HepG2 (cell line): ENCODE results near the gene CEP89. TPM values are rescaled to one million over a fixed set of nuclear protein-coding genes. Genes with fewer than 3 reads are reported as not detected.
A peak's percentile ranks its signal among the peaks of the same experiment; 100 is the strongest.

Experiments used
- AHDC1 ChIP-seq: sonication (generic); formaldehyde crosslinking; IDR thresholded peaks from 2 replicates; pipeline ENCODE4 v1.5.1; 2020; ENCODE audit warnings: mild to moderate bottlenecking, missing genetic modification reagents, borderline replicate concordance
- KDM3A ChIP-seq: IDR thresholded peaks from 2 replicates; pipeline ENCODE4 v1.6.1; 2018; ENCODE audit warnings: low read depth, missing compliant biosample characterization
- MATR3 ChIP-seq: sonication (generic); formaldehyde crosslinking; IDR thresholded peaks from 2 replicates; pipeline ENCODE4 v1.4.0; 2020; ENCODE audit warnings: missing genetic modification reagents
- MTF2 ChIP-seq: sonication (generic); formaldehyde crosslinking; IDR thresholded peaks from 2 replicates; pipeline ENCODE4 v1.5.0; 2020; ENCODE audit warnings: missing genetic modification reagents, borderline replicate concordance
- ZNF260 ChIP-seq: sonication (generic); formaldehyde crosslinking; IDR thresholded peaks from 2 replicates; pipeline ENCODE4 v1.4.0; 2020; ENCODE audit warnings: missing genetic modification reagents, low read depth, mild to moderate bottlenecking, borderline replicate concordance
- ZNF678 ChIP-seq: sonication (generic); formaldehyde crosslinking; IDR thresholded peaks from 2 replicates; pipeline ENCODE4 v1.4.0; 2020; ENCODE audit warnings: mild to moderate bottlenecking, missing genetic modification reagents
- ZUFSP ChIP-seq: sonication (generic); formaldehyde crosslinking; IDR thresholded peaks from 2 replicates; pipeline ENCODE4 v1.9.0; 2021; ENCODE audit warnings: missing genetic modification reagents, mild to moderate bottlenecking, borderline replicate concordance
- polyA plus RNA-seq, 8 experiments: library from polyadenylated mRNA; depleted of rRNA in 3 of 8; stranded (reverse) in 7 of 8; unstranded in 1 of 8; fragments of >200 nt; fragmentation: Illumina TruSeq in 4 of 8; extraction: Trizol in 4 of 8; gene quantifications; 2 replicates each; pipeline versions ENCODE4 v1.2.1 to v1.2.3, GENCODE V29; 2011 to 2016; ENCODE audit warnings: low read depth in 4 of 8, missing spikeins in 1 of 8, mixed read lengths in 1 of 8; ENCODE audit not compliant: insufficient read depth in 1 of 8
- total RNA-seq, 5 experiments: library from RNA; depleted of rRNA; stranded (reverse); fragments of >200 nt; fragmentation: Illumina TruSeq; extraction: Trizol; gene quantifications; 2 replicates each; pipeline ENCODE4 v1.2.3, GENCODE V29; 2016; ENCODE audit warnings: low read depth in 1 of 5
- TF ChIP-seq, protein P1 (sequence below): sonication (generic); formaldehyde crosslinking; IDR thresholded peaks from 2 replicates; pipeline ENCODE4 v1.5.0; 2020; ENCODE audit warnings: mild to moderate bottlenecking, missing genetic modification reagents, moderate library complexity
- TF ChIP-seq, protein P2 (sequence below): sonication (generic); formaldehyde crosslinking; conservative IDR thresholded peaks from 2 replicates; pipeline ENCODE4 v1.4.0; 2020; ENCODE audit warnings: missing genetic modification reagents
- TF ChIP-seq, protein P3 (sequence below): sonication (generic); formaldehyde crosslinking; conservative IDR thresholded peaks from 2 replicates; pipeline ENCODE4 v1.4.0; 2020; ENCODE audit warnings: missing genetic modification reagents

CEP89 gene
- total and polyA plus RNA-seq, 2 of the 13 experiments (the other 11 are each of a cell fraction or from before 2014, with no cell fraction given): 7.2 to 10.9 TPM

DNA sequence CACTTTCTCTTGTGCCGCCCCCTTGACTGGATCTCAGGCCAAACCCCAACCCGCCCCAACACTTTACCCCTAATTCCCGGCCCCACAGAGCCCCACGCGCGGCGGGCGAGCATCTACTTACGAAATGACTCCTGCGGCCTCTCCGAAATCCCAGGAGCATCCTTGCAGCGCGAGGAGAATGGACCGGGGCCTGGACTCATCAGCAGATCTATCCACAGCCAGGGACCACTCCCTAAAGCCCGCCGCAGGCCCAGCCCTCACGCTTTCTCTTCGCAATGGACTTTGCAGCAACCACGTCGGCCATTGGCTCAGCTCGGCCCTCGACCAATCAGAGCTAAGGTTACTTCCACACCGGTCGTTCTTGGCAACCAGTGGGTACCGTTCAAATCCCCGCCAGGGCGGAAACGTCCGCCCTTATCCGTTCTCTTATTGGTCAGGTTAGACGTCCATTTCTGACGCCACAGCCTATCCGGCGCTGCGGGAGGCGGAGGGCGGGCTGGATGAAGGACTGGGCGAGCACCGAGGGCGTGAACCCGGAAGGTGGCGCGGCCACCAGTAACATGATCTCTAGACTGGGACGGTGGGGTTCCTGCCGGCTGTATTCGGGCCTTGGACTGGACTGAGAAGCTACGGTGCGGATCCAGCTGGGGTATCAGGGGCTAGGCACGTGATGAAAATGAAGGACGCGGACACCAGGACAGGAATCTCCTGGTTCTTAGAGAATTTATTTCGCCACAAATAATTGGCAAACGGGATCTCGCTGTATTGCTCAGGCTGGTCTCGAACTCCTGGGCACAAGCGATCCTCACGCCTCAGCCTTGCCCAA lies at the start of gene CEP89, which contains the start of gene FAAP24 (continued):
- TF ChIP-seq, protein P1, sequence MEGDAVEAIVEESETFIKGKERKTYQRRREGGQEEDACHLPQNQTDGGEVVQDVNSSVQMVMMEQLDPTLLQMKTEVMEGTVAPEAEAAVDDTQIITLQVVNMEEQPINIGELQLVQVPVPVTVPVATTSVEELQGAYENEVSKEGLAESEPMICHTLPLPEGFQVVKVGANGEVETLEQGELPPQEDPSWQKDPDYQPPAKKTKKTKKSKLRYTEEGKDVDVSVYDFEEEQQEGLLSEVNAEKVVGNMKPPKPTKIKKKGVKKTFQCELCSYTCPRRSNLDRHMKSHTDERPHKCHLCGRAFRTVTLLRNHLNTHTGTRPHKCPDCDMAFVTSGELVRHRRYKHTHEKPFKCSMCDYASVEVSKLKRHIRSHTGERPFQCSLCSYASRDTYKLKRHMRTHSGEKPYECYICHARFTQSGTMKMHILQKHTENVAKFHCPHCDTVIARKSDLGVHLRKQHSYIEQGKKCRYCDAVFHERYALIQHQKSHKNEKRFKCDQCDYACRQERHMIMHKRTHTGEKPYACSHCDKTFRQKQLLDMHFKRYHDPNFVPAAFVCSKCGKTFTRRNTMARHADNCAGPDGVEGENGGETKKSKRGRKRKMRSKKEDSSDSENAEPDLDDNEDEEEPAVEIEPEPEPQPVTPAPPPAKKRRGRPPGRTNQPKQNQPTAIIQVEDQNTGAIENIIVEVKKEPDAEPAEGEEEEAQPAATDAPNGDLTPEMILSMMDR: peak; percentile 41; the same call in 1 of the 2 replicates
- TF ChIP-seq MATR3 (no peak), ZNF260 (no peak), ZNF678 (CRISPR knock-in tag) (no peak), KDM3A (no peak), ZUFSP (CRISPR knock-in tag) (no peak), AHDC1 (CRISPR knock-in tag) (no peak), MTF2 (CRISPR knock-in tag) (no peak)
- TF ChIP-seq, protein P2, sequence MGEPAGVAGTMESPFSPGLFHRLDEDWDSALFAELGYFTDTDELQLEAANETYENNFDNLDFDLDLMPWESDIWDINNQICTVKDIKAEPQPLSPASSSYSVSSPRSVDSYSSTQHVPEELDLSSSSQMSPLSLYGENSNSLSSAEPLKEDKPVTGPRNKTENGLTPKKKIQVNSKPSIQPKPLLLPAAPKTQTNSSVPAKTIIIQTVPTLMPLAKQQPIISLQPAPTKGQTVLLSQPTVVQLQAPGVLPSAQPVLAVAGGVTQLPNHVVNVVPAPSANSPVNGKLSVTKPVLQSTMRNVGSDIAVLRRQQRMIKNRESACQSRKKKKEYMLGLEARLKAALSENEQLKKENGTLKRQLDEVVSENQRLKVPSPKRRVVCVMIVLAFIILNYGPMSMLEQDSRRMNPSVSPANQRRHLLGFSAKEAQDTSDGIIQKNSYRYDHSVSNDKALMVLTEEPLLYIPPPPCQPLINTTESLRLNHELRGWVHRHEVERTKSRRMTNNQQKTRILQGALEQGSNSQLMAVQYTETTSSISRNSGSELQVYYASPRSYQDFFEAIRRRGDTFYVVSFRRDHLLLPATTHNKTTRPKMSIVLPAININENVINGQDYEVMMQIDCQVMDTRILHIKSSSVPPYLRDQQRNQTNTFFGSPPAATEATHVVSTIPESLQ: peak; percentile 63; the same call in 1 of the 2 replicates
- TF ChIP-seq, protein P3, sequence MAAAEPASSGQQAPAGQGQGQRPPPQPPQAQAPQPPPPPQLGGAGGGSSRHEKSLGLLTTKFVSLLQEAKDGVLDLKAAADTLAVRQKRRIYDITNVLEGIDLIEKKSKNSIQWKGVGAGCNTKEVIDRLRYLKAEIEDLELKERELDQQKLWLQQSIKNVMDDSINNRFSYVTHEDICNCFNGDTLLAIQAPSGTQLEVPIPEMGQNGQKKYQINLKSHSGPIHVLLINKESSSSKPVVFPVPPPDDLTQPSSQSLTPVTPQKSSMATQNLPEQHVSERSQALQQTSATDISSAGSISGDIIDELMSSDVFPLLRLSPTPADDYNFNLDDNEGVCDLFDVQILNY (CRISPR knock-in tag): peak; percentile 100
